Measurements from ENCODE around the gene EME2. TPM values are rescaled to one million over a fixed set of nuclear protein-coding genes. Genes with fewer than 3 reads are reported as not detected.
A peak's percentile ranks its signal among the peaks of the same experiment; 100 is the strongest.

EME2 gene
- total and polyA plus RNA-seq, 4 donors, result 1.4 to 9.0 (median 3.0) TPM

- Histone ChIP-seq H3K36me3 (ENCODE audit: control insufficient read depth in 4 of 4, insufficient read depth in 3 of 4, low read depth in 1 of 4, low read length in 3 of 4) (peaks cover 0 to 34% (median 5%) of the 10 kb centered on the region in 4 donors), H3K4me3 (ENCODE audit: low read depth in 1 of 3, low read length in 3 of 3) (no peak overlapping the region), H3K27me3 (ENCODE audit: control insufficient read depth in 4 of 4, insufficient read depth in 4 of 4, low read length in 3 of 4) (no peaks in the 10 kb centered on the region), H3K27ac (ENCODE audit: low read depth in 1 of 2, low read length in 2 of 2) (no peak overlapping the region), H3K9ac (ENCODE audit: low read depth in 1 of 2, low read length in 2 of 2) (no peak overlapping the region), H3K9me3 (ENCODE audit: control insufficient read depth in 4 of 4, low read length in 3 of 4) (no peaks in the 10 kb centered on the region), H3K4me1 (ENCODE audit: control insufficient read depth in 4 of 4, insufficient read depth in 4 of 4, low read length in 3 of 4) (peaks cover 7 to 67% (median 46%) of the 10 kb centered on the region in 4 donors)
- TF ChIP-seq YY1 (IDR thresholded peaks at IDR 0.05), result no peak
- no peak for TF ChIP-seq GABPA (IDR thresholded peaks at IDR 0.05 in 1 of 2, conservative IDR thresholded peaks at IDR 0.05 in 1 of 2)
- no peak for TF ChIP-seq ATF3 (IDR thresholded peaks at IDR 0.05)
- no peak for TF ChIP-seq RXRA (IDR thresholded peaks at IDR 0.05)
- TF ChIP-seq HNF4A (conservative IDR thresholded peaks at IDR 0.05), result no peak
- no peak for TF ChIP-seq FOXA1 (IDR thresholded peaks at IDR 0.05)
- no peak for TF ChIP-seq NR2F2 (IDR thresholded peaks at IDR 0.05)
- no peak for TF ChIP-seq FOXA2 (IDR thresholded peaks at IDR 0.05)
- no peak for TF ChIP-seq TAF1 (conservative IDR thresholded peaks at IDR 0.05)
- TF ChIP-seq MAX (IDR thresholded peaks at IDR 0.05), result no peak
- TF ChIP-seq REST (IDR thresholded peaks at IDR 0.05), result no peak
- TF ChIP-seq HNF4G (IDR thresholded peaks at IDR 0.05), result no peak
- no peak for TF ChIP-seq CTCF (IDR thresholded peaks at IDR 0.05; ENCODE audit: low read depth, low read length, missing input control)
- no peak for TF ChIP-seq SP1 (IDR thresholded peaks at IDR 0.05)
- no peak for DNase-seq (ENCODE audit: low spot score)
- 92% methylated on average over 44 of the region's 44 CpGs for WGBS
Measured at GRCh38 chr16:1787322-1788094, 14.9 kb downstream of the EME2 start.

GRCh38 chr16:1788095-1788707 lies 15.6 kb downstream of the EME2 start:
- Histone ChIP-seq H3K9me3 (ENCODE audit: control insufficient read depth in 4 of 4, low read length in 3 of 4) (no peaks in the 10 kb centered on the region), H3K9ac (ENCODE audit: low read depth in 1 of 2, low read length in 2 of 2) (no peak overlapping the region), H3K4me1 (ENCODE audit: control insufficient read depth in 4 of 4, insufficient read depth in 4 of 4, low read length in 3 of 4) (peaks cover 13 to 74% (median 49%) of the 10 kb centered on the region in 4 donors), H3K36me3 (ENCODE audit: control insufficient read depth in 4 of 4, insufficient read depth in 3 of 4, low read depth in 1 of 4, low read length in 3 of 4) (peaks cover 0 to 34% (median 5%) of the 10 kb centered on the region in 4 donors), H3K27me3 (ENCODE audit: control insufficient read depth in 4 of 4, insufficient read depth in 4 of 4, low read length in 3 of 4) (no peaks in the 10 kb centered on the region), H3K27ac (ENCODE audit: low read depth in 1 of 2, low read length in 2 of 2) (no peak overlapping the region), H3K4me3 (ENCODE audit: low read depth in 1 of 3, low read length in 3 of 3) (no peak overlapping the region)
- DNase-seq (ENCODE audit: low spot score), result no peak
- TF ChIP-seq SP1 (IDR thresholded peaks at IDR 0.05), result no peak
- TF ChIP-seq RXRA (IDR thresholded peaks at IDR 0.05), result peak in 1 of 2 donors; percentile 47
- WGBS, result 78% methylated on average over 38 of the region's 38 CpGs

Measured in liver (tissue), 9 donors.